Subcutaneous adipose tissue (tissue), 4 donors: ENCODE results near the gene PCSK6. TPM values are rescaled to one million over a fixed set of nuclear protein-coding genes. Genes with fewer than 3 reads are reported as not detected.

Experiments used
- total RNA-seq, 4 donors: library from RNA; depleted of rRNA; stranded (reverse); fragments of >200 nt; gene quantifications; one replicate each; pipeline ENCODE4 v1.1.0, GENCODE V29; 2016
- TF ChIP-seq, protein P1 (sequence below): fragments of 450-650 bp; IDR thresholded peaks from one replicate; pipeline ENCODE4 v1.5.1; 2016; ENCODE audit warnings: low read depth, mild to moderate bottlenecking, control low read depth, antibody characterized with exemption, moderate library complexity

The PCSK6 gene
- total RNA-seq, 4 donors from 2014 or later, result 4.4 to 8.7 (median 5.9) TPM

DNA sequence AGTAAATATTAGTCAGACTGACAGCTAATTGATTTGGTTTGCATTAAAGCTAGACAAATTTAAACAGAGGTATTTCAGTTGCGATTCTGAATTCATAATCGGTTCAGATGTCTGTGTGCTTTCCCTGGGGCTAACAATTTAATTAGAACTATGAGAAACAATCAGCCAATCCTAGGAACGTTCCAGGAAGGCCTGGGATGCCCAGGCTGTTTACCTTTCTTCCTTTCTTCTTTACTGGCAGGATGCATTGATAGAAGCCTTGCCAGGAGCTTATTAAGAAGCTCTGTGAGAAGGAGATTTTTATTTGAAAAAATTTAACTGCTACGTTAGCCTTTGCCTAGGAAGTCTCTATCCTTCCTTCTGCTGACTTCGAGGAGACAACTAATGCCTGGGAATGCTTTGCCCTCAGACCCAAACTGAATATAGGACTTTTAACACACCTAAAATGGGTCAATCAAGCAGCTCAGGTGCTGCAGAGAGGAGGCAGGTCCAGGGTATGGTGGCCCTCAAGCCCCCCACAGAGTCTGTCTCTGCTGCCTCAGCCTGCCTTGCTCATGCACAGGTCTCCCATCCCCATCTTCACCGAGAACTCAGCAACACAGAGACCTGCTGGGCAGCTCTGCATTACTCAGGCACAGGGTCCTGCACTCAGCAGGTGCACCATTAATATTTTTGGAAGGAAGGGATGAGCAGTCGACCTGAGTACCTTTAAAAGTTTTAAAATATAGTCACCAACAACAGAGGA, 48.5 kb downstream of the PCSK6 start:
- TF ChIP-seq, protein P1, sequence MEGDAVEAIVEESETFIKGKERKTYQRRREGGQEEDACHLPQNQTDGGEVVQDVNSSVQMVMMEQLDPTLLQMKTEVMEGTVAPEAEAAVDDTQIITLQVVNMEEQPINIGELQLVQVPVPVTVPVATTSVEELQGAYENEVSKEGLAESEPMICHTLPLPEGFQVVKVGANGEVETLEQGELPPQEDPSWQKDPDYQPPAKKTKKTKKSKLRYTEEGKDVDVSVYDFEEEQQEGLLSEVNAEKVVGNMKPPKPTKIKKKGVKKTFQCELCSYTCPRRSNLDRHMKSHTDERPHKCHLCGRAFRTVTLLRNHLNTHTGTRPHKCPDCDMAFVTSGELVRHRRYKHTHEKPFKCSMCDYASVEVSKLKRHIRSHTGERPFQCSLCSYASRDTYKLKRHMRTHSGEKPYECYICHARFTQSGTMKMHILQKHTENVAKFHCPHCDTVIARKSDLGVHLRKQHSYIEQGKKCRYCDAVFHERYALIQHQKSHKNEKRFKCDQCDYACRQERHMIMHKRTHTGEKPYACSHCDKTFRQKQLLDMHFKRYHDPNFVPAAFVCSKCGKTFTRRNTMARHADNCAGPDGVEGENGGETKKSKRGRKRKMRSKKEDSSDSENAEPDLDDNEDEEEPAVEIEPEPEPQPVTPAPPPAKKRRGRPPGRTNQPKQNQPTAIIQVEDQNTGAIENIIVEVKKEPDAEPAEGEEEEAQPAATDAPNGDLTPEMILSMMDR, result no peak

DNA sequence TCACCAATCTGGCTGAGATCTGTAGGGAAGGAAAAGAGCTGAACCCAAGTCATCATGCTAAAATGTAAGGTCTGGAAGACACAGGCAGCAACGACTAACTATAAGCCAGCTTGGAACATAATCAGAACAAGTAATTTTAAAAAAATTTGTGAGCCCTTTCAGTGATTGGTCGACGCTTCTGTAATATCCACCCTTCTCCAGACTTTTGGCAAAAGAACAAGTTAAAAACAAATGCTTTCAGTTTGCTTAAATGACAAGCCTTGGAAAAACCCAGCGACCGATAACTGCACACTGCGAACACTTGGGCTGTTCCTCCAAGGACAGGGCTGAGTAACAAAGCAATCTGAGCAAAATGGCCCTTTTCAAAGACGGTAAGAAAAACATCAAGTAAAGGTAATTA, 49.6 kb downstream of the PCSK6 start:
- TF ChIP-seq, protein P1, result no peak

DNA sequence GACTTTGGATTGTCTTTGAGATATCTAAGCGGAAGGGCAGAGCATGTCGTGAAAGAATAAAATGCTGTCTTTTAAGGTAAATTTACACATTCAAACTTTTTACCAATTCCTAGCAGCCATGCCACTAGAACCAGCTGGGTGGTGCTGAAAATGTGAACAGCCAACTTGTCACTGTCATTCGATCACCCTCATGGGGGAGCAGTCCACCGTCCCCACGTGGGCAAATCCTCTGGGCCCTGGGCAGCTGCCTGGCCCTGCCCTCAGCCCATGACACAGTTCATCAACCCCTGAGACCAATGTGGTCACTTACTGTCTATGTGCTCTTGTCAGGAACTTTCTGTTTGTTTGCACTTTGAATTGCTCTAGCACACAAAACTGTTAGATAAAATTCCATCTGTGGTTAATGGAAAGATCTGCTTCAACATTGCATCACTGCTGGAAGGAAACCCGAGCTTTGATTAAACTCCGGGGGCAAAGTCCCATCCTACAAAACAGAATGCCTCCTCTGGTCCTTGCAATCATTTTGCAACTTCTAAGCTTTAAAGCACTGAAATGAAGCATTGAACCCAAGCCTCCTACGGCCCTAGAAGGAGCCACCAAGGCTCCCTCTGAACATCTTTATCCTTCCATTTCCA, 50.1 kb downstream of the PCSK6 start:
- TF ChIP-seq, protein P1, result no peak

DNA sequence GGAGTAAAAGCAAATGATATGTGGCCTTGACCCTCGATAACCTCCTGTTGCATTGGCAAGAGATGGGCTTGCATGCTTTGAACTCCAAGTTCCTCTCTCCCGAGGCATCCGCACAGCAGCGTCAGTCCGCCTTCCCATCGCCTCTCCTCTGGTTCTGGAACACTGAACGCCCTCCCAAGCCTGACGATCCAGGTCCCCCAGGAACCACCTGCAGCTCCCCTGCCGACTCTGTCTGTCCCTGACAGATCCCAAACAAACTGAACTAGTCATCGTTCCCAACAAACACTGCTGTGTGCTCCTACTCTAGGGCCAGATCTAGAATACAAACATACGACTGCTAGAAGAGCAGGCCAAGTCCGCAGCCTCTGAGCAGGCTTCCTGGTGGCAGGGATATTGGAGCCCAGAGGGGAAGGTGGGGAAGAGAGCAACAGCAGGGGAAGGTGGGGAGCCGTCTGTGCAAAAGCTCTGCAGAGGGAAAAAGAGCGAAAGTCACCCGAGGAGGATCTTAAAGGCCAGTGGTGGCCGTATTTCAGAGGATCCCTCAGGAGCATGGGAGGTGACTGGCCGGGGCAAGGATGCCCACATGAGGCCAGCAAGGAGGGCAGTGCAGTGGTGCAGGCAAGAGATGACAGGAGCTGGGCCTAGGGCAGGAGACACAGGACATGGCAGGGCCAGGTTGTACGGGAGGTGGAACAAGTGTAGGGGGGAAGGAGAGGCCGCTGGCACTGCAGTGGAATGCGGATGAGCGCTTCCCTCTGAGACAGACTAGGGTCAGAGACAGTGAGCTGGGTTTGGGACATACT, 50.8 kb downstream of the PCSK6 start:
- TF ChIP-seq, protein P1, result no peak

DNA sequence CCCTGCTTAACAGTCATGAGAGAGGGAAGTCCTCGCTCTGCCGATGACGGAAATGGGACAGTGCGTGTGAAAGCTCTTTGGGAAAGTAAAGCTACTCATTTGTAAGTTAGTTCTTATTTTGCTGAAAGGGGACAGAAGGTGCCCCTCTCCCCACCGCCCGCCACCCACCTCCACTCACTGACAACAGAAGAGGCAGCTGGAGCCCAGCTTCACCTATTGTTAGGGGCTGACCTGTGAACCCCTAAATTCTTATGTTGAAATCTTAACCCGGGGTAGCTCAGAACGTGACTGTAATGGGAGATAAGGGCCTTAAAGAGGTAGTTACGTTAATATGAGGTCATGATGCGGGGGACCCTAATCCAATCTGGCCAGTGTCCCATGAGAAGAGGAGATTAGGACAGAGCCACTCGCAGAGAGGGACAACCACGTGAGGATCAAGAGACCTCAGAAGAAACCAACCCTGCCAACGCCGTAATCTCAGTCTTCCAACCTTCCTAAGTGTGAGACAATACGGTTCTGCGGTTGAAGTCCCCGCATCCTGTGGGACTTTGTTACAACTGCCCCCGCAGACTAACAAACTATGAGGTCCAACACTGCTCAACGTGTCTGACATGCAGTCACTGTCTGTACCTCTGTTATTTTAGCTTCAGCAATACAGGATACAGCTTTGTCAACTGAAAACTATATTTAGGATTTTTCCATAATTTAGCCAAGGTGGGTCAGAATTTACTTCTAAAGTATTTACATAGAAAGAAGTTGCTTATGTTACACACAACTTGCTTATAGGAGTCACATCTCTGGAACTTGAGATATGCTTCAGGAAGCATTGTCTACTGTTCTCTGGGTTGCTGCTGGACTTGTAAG, 51.7 kb downstream of the PCSK6 start:
- TF ChIP-seq, protein P1, result no peak

DNA sequence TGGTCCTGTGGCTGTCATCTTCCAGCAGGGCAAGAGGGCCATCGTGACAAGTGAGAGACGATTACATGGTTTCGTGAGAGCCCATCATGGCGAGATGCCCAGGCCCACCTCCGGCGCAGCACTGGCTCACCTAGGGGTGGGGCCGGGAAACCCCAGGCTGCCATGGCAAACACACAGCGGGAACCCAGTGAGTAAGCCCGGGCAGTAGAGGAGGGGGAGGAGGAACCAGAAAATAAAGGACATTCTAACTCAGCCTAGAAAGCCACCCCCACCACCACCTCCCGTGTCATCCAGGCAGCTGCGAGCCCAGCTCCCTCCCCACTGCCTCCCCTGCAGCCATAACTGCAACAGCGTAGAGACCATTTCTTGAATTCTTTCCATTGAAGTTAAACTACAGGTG, 52.3 kb downstream of the PCSK6 start:
- TF ChIP-seq, protein P1, result no peak
